GM12865 (cell line): Measurements from ENCODE around the gene NEU4.

Source experiments
- DNase-seq: peaks from one replicate; pipeline ENCODE4 v3.0.0; 2010; ENCODE audit warnings: low read depth
- H3K4me3 ChIP-seq: 2 replicates; pipeline ENCODE4 v1.5.1; 2011; ENCODE audit warnings: mild to moderate bottlenecking, low read depth, low read length, control low read depth
- CTCF ChIP-seq: IDR thresholded peaks from 2 replicates; pipeline ENCODE4 v1.5.1; 2011; ENCODE audit warnings: low read length, control low read depth, low read depth, inconsistent platforms; ENCODE audit not compliant: insufficient read depth; ENCODE audit errors: missing control alignments

NEU4 gene

DNA sequence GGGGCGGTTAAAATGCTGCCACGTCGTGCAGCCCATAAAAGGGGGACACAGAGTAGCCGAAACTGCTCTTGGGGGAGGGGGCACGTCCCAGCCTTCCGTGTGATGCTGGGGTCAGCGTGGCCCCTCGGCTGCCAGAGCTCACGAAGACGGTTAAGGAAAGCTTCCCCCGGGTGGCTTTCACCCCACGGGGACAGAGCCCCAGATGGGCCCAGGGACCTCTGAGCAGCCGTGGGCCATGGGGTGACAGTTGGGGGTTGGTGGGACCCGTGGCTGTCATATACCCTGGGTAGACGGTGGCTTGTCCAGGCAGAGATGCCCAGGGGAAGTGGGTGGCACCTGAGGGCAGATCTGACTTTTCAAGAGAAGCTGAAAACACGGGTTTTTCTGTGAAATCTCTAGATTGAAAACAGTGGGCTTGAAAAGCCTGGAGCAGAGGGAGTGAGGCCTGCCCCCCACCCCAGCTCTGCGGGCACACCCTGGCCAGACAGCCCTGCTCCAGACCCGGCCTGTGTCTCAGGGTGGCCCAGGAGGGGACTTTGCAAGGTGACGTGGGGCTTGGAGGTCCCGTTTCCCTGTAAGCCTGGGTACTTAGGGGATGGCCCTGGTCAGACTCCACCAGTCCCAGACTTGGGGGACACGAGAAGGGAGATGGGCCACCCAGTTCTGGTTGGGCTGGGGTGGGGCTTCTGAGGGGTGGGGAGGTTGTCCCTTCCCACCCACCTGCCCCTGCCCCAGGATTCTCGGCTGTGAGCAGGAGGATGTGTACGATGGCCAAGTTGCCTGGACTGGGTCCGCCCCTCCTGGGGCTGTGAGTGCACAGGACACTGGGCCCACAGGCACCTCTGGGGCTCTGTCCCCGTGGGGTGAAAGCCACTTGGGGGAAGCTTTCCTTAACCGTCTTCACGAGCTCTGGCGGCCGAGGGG, 652 bp downstream of the NEU4 start:
- DNase-seq, result no peak

DNA sequence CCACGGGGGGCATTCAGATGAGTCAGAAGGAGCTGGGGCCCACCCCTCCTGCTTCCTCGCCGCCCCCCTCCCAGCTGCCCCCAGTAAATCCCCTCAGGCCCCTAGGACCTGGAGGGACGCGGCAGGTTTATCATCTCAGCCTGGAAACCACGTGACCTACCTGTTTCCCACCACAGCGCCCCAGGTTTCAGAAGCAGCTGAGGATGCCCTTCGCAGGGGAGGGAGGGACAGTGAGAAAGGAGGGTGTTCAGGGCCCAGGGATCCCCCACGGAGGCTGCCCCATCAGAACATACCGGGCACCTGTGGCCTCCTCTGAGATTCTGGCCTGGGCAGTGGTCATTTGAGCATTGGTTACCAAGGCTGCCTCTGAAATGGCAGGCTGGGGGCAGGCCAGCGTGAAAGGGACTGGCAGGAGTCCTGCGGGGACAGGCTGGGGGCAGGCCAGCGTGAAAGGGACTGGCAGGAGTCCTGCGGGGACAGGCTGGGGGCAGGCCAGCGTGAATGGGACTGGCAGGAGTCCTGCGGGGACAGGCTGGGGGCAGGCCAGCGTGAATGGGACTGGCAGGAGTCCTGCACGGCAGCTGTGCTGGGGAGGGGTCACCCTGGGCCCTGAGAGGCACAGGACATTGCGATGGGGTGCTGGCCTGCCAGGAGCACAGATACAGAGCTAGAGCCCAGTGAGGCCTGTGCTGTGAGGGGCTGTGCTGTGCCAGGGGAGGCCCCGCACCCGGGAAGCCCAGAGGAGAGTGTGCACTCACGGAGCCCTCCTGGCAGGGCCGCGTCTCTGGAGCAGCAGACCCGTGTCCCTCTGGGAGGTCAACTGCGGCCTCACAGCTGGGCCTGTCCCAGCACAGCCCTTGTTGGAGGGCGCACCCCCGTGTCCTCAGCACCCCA, 1.6 kb downstream of the NEU4 start:
- TF ChIP-seq CTCF, result no peak
- DNase-seq, result no peak
- no peak overlapping the region for H3K4me3 ChIP-seq

More for the DNA sequence above, 652 bp downstream of the NEU4 start:
- H3K4me3 ChIP-seq, result no peak overlapping the region
- no peak for TF ChIP-seq CTCF

- H3K4me3 ChIP-seq, result no peak overlapping the region
- TF ChIP-seq CTCF, result no peak
- no peak for DNase-seq
These were observed 2.4 kb downstream of the NEU4 start for GRCh38 chr2:241811201-241811951.

- H3K4me3 ChIP-seq, result no peak overlapping the region
- no peak for TF ChIP-seq CTCF
- DNase-seq, result no peak
These were observed 3.1 kb downstream of the NEU4 start for GRCh38 chr2:241811952-241812729.

- TF ChIP-seq CTCF, result no peak
- DNase-seq, result no peak
- no peak overlapping the region for H3K4me3 ChIP-seq
These were observed 4.0 kb downstream of the NEU4 start for GRCh38 chr2:241812730-241813643.
